IPS DF 6.9 (cell line): ENCODE results near the gene CAMKMT.

Experiments
- DNase-seq: peaks from one replicate; pipeline ENCODE4 v3.0.0-alpha.2; 2013; ENCODE audit warnings: low read depth, low spot score
- H3K27ac ChIP-seq: one replicate; pipeline ENCODE4 v1.5.1; 2013; ENCODE audit warnings: low read length, control low read depth
- H3K27me3 ChIP-seq: 2 replicates; pipeline ENCODE4 v1.6.1; 2013; ENCODE audit warnings: mild to moderate bottlenecking, low read length; ENCODE audit not compliant: control insufficient read depth, insufficient read depth
- H3K36me3 ChIP-seq: 2 replicates; pipeline ENCODE4 v1.6.1; 2013; ENCODE audit warnings: low read length; ENCODE audit not compliant: control insufficient read depth, insufficient read depth
- H3K4me1 ChIP-seq: 2 replicates; pipeline ENCODE4 v1.6.1; 2013; ENCODE audit warnings: low read length; ENCODE audit not compliant: control insufficient read depth, insufficient read depth
- H3K4me3 ChIP-seq: 2 replicates; pipeline ENCODE4 v1.5.1; 2013; ENCODE audit warnings: mild to moderate bottlenecking, low read length
- H3K9me3 ChIP-seq: 2 replicates; pipeline ENCODE4 v1.6.1; 2013; ENCODE audit warnings: low read length, inconsistent platforms; ENCODE audit not compliant: control insufficient read depth, insufficient read depth
- WGBS: extraction: QIAGEN DNeasy Blood & Tissue Kit; methylation state at CpG from one replicate; pipeline ENCODE4 v1.1.7; 2013; ENCODE audit warnings: mixed read lengths, missing lambda C conversion rate; ENCODE audit not compliant: insufficient read length, insufficient coverage; 5-methylcytosine and 5-hydroxymethylcytosine counted together

Gene CAMKMT

GRCh38 chr2:44330801-44331200, 30.9 kb upstream of the CAMKMT start:
- DNase-seq = no peak
- Histone ChIP-seq H3K9me3 (no peaks in the 10 kb centered on the region), H3K27ac (no peak overlapping the region), H3K4me1 (no peaks in the 10 kb centered on the region), H3K27me3 (no peaks in the 10 kb centered on the region), H3K4me3 (no peak overlapping the region), H3K36me3 (no peaks in the 10 kb centered on the region; the same call in 1 of the 2 replicates)
- no CpG with 5 or more reads among the region's 1 CpG for WGBS

GRCh38 chr2:44333994-44334393, 27.8 kb upstream of the CAMKMT start:
- peaks cover 3% of the 10 kb centered on the region; the same call in 1 of the 2 replicates for H3K36me3 ChIP-seq
- no peak for DNase-seq
- H3K4me3 ChIP-seq = no peak overlapping the region
- no peaks in the 10 kb centered on the region for H3K4me1 ChIP-seq
- no peaks in the 10 kb centered on the region for H3K9me3 ChIP-seq
- H3K27ac ChIP-seq = no peak overlapping the region
- H3K27me3 ChIP-seq = no peaks in the 10 kb centered on the region
- no CpG with 5 or more reads among the region's 1 CpG for WGBS

- Histone ChIP-seq H3K27me3 (no peaks in the 10 kb centered on the region), H3K36me3 (peaks cover 3% of the 10 kb centered on the region; the same call in 1 of the 2 replicates), H3K4me1 (no peaks in the 10 kb centered on the region), H3K27ac (no peak overlapping the region), H3K9me3 (no peaks in the 10 kb centered on the region), H3K4me3 (no peak overlapping the region)
- no CpG with 5 or more reads among the region's 2 CpGs for WGBS
- DNase-seq = no peak
These were observed 25.8 kb upstream of the CAMKMT start for GRCh38 chr2:44335806-44336538.

GRCh38 chr2:44342854-44343253, 18.9 kb upstream of the CAMKMT start:
- H3K4me1 ChIP-seq = no peaks in the 10 kb centered on the region
- H3K36me3 ChIP-seq = peaks cover 3% of the 10 kb centered on the region; the same call in 1 of the 2 replicates
- no peak overlapping the region for H3K4me3 ChIP-seq
- H3K27ac ChIP-seq = no peak overlapping the region
- no peak for DNase-seq
- H3K27me3 ChIP-seq = no peaks in the 10 kb centered on the region
- no CpG with 5 or more reads among the region's 1 CpG for WGBS
- H3K9me3 ChIP-seq = no peaks in the 10 kb centered on the region

- H3K4me3 ChIP-seq = no peak overlapping the region
- no CpG with 5 or more reads among the region's 2 CpGs for WGBS
- H3K4me1 ChIP-seq = no peaks in the 10 kb centered on the region; the same call in 1 of the 2 replicates
- no peaks in the 10 kb centered on the region for H3K36me3 ChIP-seq
- H3K9me3 ChIP-seq = no peaks in the 10 kb centered on the region
- no peak overlapping the region for H3K27ac ChIP-seq
- no peaks in the 10 kb centered on the region for H3K27me3 ChIP-seq
- DNase-seq = no peak
These were observed 14.2 kb upstream of the CAMKMT start for GRCh38 chr2:44347526-44347925.

GRCh38 chr2:44348400-44348799, 13.3 kb upstream of the CAMKMT start:
- H3K4me1 ChIP-seq = no peaks in the 10 kb centered on the region; the same call in 1 of the 2 replicates
- no peaks in the 10 kb centered on the region for H3K36me3 ChIP-seq
- no CpG with 5 or more reads among the region's 2 CpGs for WGBS
- no peak overlapping the region for H3K4me3 ChIP-seq
- H3K27me3 ChIP-seq = no peaks in the 10 kb centered on the region
- H3K9me3 ChIP-seq = no peaks in the 10 kb centered on the region
- H3K27ac ChIP-seq = no peak overlapping the region
- no peak for DNase-seq

- WGBS = no CpG with 5 or more reads among the region's 10 CpGs
These were observed 12.2 kb upstream of the CAMKMT start for GRCh38 chr2:44349506-44349905.

GRCh38 chr2:44351088-44351487, 10.7 kb upstream of the CAMKMT start:
- DNase-seq = no peak
- WGBS = 100% methylated on average over 1 of the region's 4 CpGs
- Histone ChIP-seq H3K4me1 (no peaks in the 10 kb centered on the region; the same call in 1 of the 2 replicates), H3K9me3 (no peaks in the 10 kb centered on the region), H3K4me3 (no peak overlapping the region), H3K27ac (no peak overlapping the region), H3K27me3 (no peaks in the 10 kb centered on the region), H3K36me3 (no peaks in the 10 kb centered on the region)

More at GRCh38 chr2:44349506-44349905, 12.2 kb upstream of the CAMKMT start:
- Histone ChIP-seq H3K27ac (no peak overlapping the region), H3K9me3 (no peaks in the 10 kb centered on the region), H3K4me1 (no peaks in the 10 kb centered on the region; the same call in 1 of the 2 replicates), H3K4me3 (no peak overlapping the region), H3K27me3 (no peaks in the 10 kb centered on the region), H3K36me3 (no peaks in the 10 kb centered on the region)
- DNase-seq = no peak

GRCh38 chr2:44351676-44352075, 10.1 kb upstream of the CAMKMT start:
- WGBS = no CpG with 5 or more reads among the region's 2 CpGs
- H3K27ac ChIP-seq = no peak overlapping the region

GRCh38 chr2:44352510-44352909, 9.2 kb upstream of the CAMKMT start:
- Histone ChIP-seq H3K9me3 (no peaks in the 10 kb centered on the region), H3K4me3 (no peak overlapping the region), H3K27me3 (no peaks in the 10 kb centered on the region), H3K27ac (no peak overlapping the region), H3K36me3 (no peaks in the 10 kb centered on the region), H3K4me1 (no peaks in the 10 kb centered on the region; the same call in 1 of the 2 replicates)
- no CpG with 5 or more reads among the region's 1 CpG for WGBS
- DNase-seq = no peak

More at GRCh38 chr2:44351676-44352075, 10.1 kb upstream of the CAMKMT start:
- H3K36me3 ChIP-seq = no peaks in the 10 kb centered on the region
- no peaks in the 10 kb centered on the region for H3K9me3 ChIP-seq
- DNase-seq = no peak
- H3K4me1 ChIP-seq = no peaks in the 10 kb centered on the region; the same call in 1 of the 2 replicates
- no peaks in the 10 kb centered on the region for H3K27me3 ChIP-seq
- no peak overlapping the region for H3K4me3 ChIP-seq

GRCh38 chr2:44354761-44355160, 7.0 kb upstream of the CAMKMT start:
- WGBS = no CpG with 5 or more reads among the region's 6 CpGs
- no peaks in the 10 kb centered on the region for H3K9me3 ChIP-seq
- H3K27me3 ChIP-seq = no peaks in the 10 kb centered on the region
- no peak overlapping the region for H3K4me3 ChIP-seq
- H3K36me3 ChIP-seq = no peaks in the 10 kb centered on the region
- H3K27ac ChIP-seq = no peak overlapping the region
- DNase-seq = no peak
- H3K4me1 ChIP-seq = no peaks in the 10 kb centered on the region; the same call in 1 of the 2 replicates
